Amniotic epithelial cell (primary cell): ENCODE data around the gene ADAMTS13.

Source experiments
- DNase-seq: peaks from one replicate; pipeline ENCODE4 v3.0.0-alpha.2; 2010; ENCODE audit warnings: low read depth

Gene ADAMTS13

DNA sequence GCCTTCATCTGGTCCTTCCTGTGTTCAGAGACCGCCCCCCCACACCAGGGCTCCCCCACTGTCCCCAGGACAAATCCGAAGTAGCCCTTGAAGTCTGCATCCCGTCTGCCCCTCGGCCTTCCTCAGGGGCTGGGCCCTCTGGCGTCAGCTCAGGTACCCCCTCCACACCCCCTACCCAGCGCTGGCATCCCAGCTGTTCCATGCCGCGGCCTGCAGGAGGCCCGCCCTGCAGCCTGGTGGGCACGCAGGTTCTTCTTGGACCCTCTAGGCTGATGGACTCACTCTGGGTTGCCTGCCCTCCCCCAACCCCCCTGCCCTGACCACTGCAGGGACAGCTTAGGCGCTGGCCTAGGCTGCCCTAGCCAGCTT is 50.1 kb downstream of the ADAMTS13 start:
- DNase-seq, result no peak

DNA sequence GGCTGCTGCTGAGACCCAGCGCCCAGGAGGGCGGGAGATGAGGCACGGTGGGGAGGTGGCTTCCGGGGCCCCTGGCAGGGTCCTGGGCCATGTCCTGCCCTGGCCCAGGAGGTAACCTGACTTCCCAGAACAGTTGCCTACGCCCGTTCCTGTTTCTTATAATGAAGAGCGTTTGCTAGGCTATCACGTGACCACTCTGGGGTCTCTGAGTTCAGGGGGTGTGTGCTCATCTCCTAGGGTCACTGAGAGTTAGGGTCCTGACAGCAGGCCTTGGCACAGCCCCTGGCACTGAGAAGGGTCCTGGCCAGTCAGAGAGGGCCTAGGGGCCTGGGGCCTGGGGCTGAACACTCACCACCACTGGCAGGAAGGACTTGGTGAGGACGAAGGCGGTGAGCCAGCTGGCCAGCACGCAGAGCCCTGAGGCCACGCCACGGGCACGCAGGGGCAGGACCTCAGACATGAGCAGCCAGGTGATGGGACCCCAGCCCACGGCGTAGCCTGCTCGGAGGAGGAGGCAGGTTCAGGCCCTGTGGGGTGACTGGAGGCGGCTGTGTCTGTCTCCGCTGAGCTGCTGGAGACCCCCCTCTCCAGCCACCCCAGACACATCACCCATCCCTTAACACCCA is 50.7 kb downstream of the ADAMTS13 start:
- no peak for DNase-seq

- DNase-seq, result no peak
These were observed 51.6 kb downstream of the ADAMTS13 start for GRCh38 chr9:133473743-133474142.

- no peak for DNase-seq
These were observed 52.0 kb downstream of the ADAMTS13 start for GRCh38 chr9:133474215-133474614.

DNA sequence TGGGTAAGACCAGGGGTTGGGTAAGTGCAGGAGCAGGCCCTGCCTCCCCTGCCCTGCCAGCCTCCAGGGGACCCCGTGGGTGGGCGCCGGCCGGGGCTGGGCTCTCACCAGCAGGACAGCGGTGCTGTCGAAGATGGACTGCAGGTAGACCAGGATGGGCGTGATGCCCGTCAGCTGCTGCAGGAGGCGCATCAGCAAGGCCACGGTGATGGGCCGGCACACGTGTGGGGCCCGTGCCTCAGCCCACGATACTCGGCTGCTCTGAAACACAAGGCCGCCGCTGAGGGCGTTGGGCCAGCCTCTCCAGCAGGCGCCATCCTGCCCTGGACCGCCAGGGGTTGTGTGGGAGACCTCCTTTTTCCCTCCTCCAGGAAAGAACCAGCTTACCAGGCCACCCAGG is 52.7 kb downstream of the ADAMTS13 start:
- DNase-seq, result no peak

- no peak for DNase-seq
These were observed 53.3 kb downstream of the ADAMTS13 start for GRCh38 chr9:133475292-133476012.

- peak; percentile 91 for DNase-seq
These were observed 54.1 kb downstream of the ADAMTS13 start for GRCh38 chr9:133476036-133476931.

DNA sequence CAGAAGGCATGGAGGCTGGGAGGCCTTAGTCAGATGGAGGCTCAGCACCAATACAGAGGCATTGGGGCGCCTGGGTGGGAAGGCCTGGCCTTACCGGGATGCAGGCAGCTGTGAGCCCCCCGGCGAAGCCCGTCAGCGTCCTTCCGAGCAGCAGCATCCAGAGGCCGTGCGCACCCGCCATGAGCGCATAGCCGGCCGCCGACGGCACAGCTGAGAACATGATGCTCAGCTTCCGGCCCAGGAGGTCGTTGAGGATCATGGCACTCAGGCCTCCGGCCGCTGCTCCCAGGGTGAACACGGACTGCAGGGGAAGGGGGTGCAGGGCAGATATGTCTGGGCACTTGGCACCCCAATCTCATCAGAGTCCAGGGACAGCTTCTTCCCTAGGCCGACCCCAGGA is 54.8 kb downstream of the ADAMTS13 start:
- no peak for DNase-seq

- no peak for DNase-seq
These were observed 55.3 kb downstream of the ADAMTS13 start for GRCh38 chr9:133477461-133477860.

DNA sequence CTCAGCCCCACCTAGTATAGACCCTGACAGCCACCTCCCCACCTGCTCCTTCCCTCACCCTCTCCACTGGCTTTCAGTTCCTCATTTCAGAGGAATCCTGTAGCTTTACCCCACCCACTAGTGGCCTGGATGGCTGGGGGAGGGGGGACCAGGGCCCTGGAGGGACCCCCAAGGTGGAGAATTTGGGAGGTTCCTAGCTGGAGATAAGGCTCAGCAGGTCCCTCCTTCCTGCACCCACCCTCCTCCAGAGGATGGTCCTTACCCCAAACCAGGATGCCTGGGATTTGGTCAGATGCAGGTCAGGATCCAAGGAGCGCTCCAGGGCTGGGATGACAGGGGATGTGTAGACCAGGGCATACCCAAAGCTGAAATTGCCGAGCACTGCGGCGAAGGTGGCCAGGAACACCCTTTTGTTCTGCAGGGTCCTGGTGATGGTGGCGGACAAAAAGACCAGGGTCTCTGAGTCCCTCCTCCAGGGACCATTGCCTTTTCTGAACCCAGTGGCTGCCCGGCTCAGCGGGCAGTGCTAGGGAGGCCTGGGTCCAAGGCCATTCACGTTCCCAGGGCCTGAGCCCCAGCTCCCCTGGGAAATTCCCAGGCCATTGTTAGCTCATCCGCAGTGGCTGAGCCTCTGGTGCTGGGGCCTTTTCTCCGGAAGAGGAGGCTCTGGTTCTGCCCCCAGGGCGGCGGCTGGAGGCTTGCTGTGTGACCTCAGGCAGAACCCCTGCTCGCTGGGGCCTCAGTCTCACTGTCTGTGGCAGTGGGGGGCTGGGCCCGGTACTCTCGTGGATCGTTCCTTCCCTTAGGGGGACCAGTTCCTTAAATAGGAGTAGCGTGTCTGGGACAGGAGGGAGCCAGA is 56.1 kb downstream of the ADAMTS13 start:
- DNase-seq, result peak; percentile 48

DNA sequence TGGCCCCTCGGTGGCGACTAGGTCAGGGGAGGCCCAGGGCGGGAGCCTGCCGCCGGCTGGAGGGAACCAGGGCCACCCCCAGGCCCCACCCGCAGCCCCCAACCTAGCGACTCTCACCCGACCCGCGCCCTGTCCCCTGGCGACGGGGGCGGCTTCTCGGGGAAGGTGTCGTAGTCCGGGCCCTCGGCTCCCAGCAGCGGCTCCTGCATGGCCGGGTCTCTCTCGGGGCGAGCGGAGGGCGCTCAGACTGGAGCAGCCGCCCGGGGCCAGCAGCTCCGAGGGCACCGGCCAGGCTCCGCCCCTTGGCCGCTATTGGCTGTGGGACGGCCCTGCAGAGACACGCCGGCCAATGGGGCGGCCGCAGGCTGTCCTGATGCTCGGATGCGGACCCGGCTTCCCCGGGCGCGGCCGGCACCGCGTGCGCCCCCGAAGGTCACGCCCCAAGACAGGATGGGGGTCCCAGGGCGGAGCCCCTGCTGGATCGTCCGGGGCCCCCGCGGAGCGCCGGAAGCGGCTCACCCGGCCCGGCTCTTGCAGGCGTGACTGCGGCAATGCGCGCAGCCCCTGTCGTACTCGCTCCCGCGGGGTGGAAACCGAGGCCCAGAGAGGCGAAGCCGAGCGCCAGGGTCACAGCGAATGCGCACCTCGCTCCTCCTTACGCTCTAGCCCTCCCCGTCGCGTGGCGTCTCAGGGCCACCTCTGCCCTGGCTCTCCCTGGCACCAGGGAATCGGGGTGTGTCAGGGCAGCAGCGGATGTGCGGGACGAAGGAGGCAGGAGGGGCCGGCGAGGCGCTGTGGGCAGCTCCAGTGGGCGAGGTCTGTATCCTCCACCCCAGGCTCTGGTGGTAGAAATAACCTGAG is 56.9 kb downstream of the ADAMTS13 start, which contains the start of gene SLC2A6:
SLC2A6 (minus strand) TSS at position 249 of the 861 bp plus-strand sequence; CDS start at position 209, 40 bp downstream.
- peak; percentile 59 for DNase-seq

DNA sequence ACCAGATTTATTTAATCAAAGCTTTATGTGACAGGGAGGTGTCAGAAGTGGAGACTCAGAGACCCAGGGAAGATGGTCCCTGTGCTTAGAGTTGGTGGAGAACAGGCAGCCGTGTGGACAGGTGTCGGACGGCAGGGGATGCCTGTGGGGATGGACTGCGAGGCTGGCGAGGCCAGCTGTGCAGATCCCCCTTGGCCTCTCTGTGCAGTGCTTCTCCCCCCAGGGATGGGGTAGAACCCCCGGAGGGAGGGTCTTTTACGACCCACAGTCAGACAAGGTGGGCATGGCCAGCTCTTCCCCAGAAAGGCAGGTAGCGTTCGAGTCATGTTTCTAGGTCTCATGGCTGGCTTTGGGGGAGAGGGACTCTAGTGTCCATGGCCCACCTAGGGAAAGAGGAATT is 61.4 kb downstream of the ADAMTS13 start:
- DNase-seq, result no peak

- no peak for DNase-seq
These were observed 62.7 kb downstream of the ADAMTS13 start for GRCh38 chr9:133484671-133485437.

GRCh38 chr9:133485531-133486260 is 63.5 kb downstream of the ADAMTS13 start:
- no peak for DNase-seq

GRCh38 chr9:133487331-133487725 is 65.2 kb downstream of the ADAMTS13 start:
- no peak for DNase-seq

- no peak for DNase-seq
These were observed 66.6 kb downstream of the ADAMTS13 start for GRCh38 chr9:133488686-133489252.

DNA sequence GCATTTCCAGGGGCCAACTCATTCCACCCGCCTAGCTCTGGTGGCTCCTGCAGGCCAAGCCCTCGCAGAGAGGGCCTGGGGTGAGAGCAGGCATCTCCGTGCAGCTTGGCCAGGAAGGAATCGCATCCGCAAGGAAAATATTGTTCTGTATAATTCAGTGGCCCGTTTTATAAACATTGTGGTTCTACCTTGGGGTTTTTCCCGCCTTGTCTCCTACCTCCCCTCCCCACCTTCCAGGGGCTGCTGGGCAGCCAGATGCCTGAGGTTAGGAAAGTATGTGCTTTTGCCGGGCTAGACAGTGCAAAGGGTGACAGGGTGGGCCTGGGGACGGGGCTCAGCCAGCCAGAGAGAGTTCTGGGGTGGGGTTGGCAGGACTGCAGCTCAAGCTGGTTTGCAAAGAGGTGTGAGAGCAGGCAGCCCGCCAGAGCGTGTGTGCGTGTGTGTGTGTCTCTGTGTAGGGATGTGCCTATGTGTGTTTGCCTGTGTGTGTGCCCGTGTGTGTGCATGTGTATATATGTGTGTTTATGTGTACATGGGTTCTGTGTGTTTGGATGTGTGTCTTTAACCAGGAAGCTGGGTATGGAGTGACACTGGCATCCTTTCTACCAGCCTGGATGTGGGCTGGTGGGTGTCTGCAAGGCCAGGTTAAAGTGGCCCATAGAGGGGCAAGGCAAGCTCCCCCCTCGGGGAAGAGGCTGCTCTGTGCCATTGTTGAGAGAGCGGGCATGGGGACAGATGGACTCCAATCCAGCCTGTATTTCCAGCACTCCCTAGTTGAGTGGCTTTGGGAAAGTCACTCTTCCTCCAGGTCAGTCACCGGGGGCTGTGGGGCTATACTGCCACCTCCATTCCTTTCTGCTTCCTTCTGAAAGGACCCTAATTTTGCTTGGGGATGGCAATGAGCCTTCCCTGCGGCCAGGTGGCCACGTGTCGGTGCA is 67.4 kb downstream of the ADAMTS13 start:
- no peak for DNase-seq

DNA sequence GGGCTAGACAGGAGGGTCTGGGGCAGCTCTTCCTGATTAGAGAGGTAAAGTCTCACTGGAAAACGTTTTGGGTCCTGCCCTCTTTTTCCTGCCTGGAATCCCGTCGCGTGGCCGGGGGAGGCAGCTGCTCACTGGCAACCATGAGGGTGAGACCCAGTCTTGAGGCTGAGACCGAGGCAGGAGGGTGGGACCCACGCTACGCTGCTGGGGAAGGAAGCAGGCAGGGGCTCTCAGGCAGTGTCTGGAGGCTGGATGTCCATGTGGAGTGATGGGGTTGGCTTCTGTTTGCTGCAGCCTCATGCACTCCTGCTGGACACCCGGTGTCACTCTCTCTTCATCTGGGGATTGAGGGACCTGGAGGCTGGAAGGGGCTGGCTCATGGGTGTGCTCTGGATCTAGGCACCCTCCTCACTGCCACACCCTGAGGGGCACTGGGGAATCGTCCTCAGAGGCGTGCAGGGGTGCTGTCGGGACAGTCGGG is 68.1 kb downstream of the ADAMTS13 start:
- no peak for DNase-seq
